HUDEP-2 (cell line): ENCODE measurements around the gene GNAQ.
A peak's percentile ranks its signal among the peaks of the same experiment; 100 is the strongest.

Source experiments
- DNase-seq, 76 experiments: peaks; one replicate each; lab custom pipeline; 2025; ENCODE audit not compliant: unreplicated experiment in 76 of 76; lab: John Stamatoyannopoulos, UW

The GNAQ gene

GRCh38 chr9:77980622-77981021 is 51.0 kb downstream of the GNAQ start:
- DNase-seq, result no peak

- peak in 2 of 76 experiments; percentile 19 to 37 for DNase-seq
Measured at GRCh38 chr9:77978086-77978781, 53.4 kb downstream of the GNAQ start.

GRCh38 chr9:77977210-77977611 is 54.4 kb downstream of the GNAQ start:
- peak in 48 of 76 experiments; percentile 8 to 62 (median 32) for DNase-seq

- DNase-seq, result peak in 9 of 76 experiments; percentile 8 to 49 (median 33)
Measured at GRCh38 chr9:77975806-77976205, 55.8 kb downstream of the GNAQ start.

GRCh38 chr9:77975036-77975435 is 56.6 kb downstream of the GNAQ start:
- DNase-seq, result no peak

- no peak for DNase-seq
Measured at GRCh38 chr9:77974434-77974833, 57.2 kb downstream of the GNAQ start.

GRCh38 chr9:77969083-77969482 is 62.5 kb downstream of the GNAQ start:
- DNase-seq, result no peak

GRCh38 chr9:77968506-77968905 is 63.1 kb downstream of the GNAQ start:
- DNase-seq, result no peak

- no peak for DNase-seq
Measured at GRCh38 chr9:77966718-77967117, 64.9 kb downstream of the GNAQ start.

- DNase-seq, result peak in 1 of 76 experiments; percentile 24
Measured at GRCh38 chr9:77965445-77966123, 66.0 kb downstream of the GNAQ start.

- no peak for DNase-seq
Measured at GRCh38 chr9:77964258-77964657, 67.4 kb downstream of the GNAQ start.

GRCh38 chr9:77961541-77961940 is 70.1 kb downstream of the GNAQ start:
- no peak for DNase-seq

- no peak for DNase-seq
Measured at GRCh38 chr9:77960356-77961153, 71.1 kb downstream of the GNAQ start.

GRCh38 chr9:77959803-77960202 is 71.8 kb downstream of the GNAQ start:
- no peak for DNase-seq

- peak in 52 of 76 experiments; percentile 8 to 66 (median 36) for DNase-seq
Measured at GRCh38 chr9:77957652-77958051, 74.0 kb downstream of the GNAQ start.

GRCh38 chr9:77956555-77956954 is 75.1 kb downstream of the GNAQ start:
- DNase-seq, result no peak

GRCh38 chr9:77954666-77955015 is 77.0 kb downstream of the GNAQ start:
- DNase-seq, result no peak

GRCh38 chr9:77954013-77954665 is 77.5 kb downstream of the GNAQ start:
- peak in 10 of 76 experiments; percentile 9 to 39 (median 18) for DNase-seq

GRCh38 chr9:77953590-77953989 is 78.0 kb downstream of the GNAQ start:
- no peak for DNase-seq

GRCh38 chr9:77952635-77953328 is 78.8 kb downstream of the GNAQ start:
- DNase-seq, result peak in 1 of 76 experiments; percentile 15
